HepG2 (cell line): Measurements from ENCODE around the gene DLG4. TPM values are rescaled to one million over a fixed set of nuclear protein-coding genes. Genes with fewer than 3 reads are reported as not detected.

Experiments
- ATM ChIP-seq: fragments of 450-650 bp; IDR thresholded peaks from 2 replicates; pipeline ENCODE4 v1.7.1; 2017; ENCODE audit warnings: mild to moderate bottlenecking, borderline replicate concordance
- DNMT1 ChIP-seq: sonication (generic); formaldehyde crosslinking; IDR thresholded peaks from 2 replicates; pipeline ENCODE4 v1.5.1; 2020; ENCODE audit warnings: mild to moderate bottlenecking, missing genetic modification reagents
- FOXC1 ChIP-seq: sonication (generic); formaldehyde crosslinking; IDR thresholded peaks from 2 replicates; pipeline ENCODE4 v1.8.0; 2022; ENCODE audit warnings: mild to moderate bottlenecking, missing genetic modification reagents, borderline replicate concordance
- GTF3A ChIP-seq: sonication (generic); formaldehyde crosslinking; conservative IDR thresholded peaks from 2 replicates; pipeline ENCODE4 v1.4.0; 2020; ENCODE audit warnings: mild to moderate bottlenecking, missing genetic modification reagents
- KAT7 ChIP-seq: IDR thresholded peaks from 2 replicates; pipeline ENCODE4 v1.6.1; 2018; ENCODE audit warnings: borderline replicate concordance, missing compliant biosample characterization
- MAFK ChIP-seq, 2 experiments: IDR thresholded peaks in 1 of 2; conservative IDR thresholded peaks in 1 of 2; 2 replicates each; pipeline ENCODE4 v1.6.1; 2011; ENCODE audit warnings: improper control_type of control experiment in 2 of 2, low read length in 2 of 2
- PHF5A ChIP-seq: IDR thresholded peaks from one replicate; pipeline ENCODE4 v1.6.1; 2018; ENCODE audit warnings: low read depth, missing genetic modification reagents; ENCODE audit not compliant: unreplicated experiment
- RAD51 ChIP-seq: fragments of 450-650 bp; IDR thresholded peaks from 2 replicates; pipeline ENCODE4 v1.6.1; 2016; ENCODE audit warnings: borderline replicate concordance
- RBM22 ChIP-seq: fragments of 200-400 bp; formaldehyde crosslinking; optimal IDR thresholded peaks from 2 replicates; pipeline ENCODE3; 2017; ENCODE audit warnings: mild to moderate bottlenecking, low read length, moderate library complexity
- SNRNP70 ChIP-seq: fragments of 200-400 bp; formaldehyde crosslinking; IDR thresholded peaks from 2 replicates; pipeline ENCODE4 v1.6.1; 2017; ENCODE audit warnings: mild to moderate bottlenecking, low read depth, low read length, moderate library complexity
- TRIM22 ChIP-seq: fragments of 450-650 bp; IDR thresholded peaks from 2 replicates; pipeline ENCODE4 v1.6.1; 2017
- USF2 ChIP-seq, 2 experiments: sonication (generic) in 1 of 2; formaldehyde crosslinking in 1 of 2; IDR thresholded peaks; 2 replicates each; pipeline versions ENCODE4 v1.5.1 to v1.6.1; 2011 to 2020; ENCODE audit warnings: borderline replicate concordance in 1 of 2, low read depth in 1 of 2, low read length in 1 of 2, mild to moderate bottlenecking in 1 of 2, missing genetic modification reagents in 1 of 2, moderate library complexity in 1 of 2
- ZBTB7B ChIP-seq: sonication (generic); formaldehyde crosslinking; IDR thresholded peaks from 2 replicates; pipeline ENCODE4 v1.4.0; 2020; ENCODE audit warnings: missing genetic modification reagents
- ZNF18 ChIP-seq: sonication (generic); formaldehyde crosslinking; IDR thresholded peaks from 2 replicates; pipeline ENCODE4 v1.8.0; 2022; ENCODE audit warnings: mild to moderate bottlenecking, missing genetic modification reagents; ENCODE audit not compliant: insufficient replicate concordance
- ZNF512B ChIP-seq: sonication (generic); formaldehyde crosslinking; IDR thresholded peaks from 2 replicates; pipeline ENCODE4 v1.5.1; 2020; ENCODE audit warnings: missing genetic modification reagents, mild to moderate bottlenecking, borderline replicate concordance
- ZNF567 ChIP-seq: sonication (generic); formaldehyde crosslinking; IDR thresholded peaks from 2 replicates; pipeline ENCODE4 v1.8.1; 2023; ENCODE audit warnings: mild to moderate bottlenecking, missing genetic modification reagents, borderline replicate concordance
- ZNF780A ChIP-seq: sonication (generic); formaldehyde crosslinking; IDR thresholded peaks from 2 replicates; pipeline ENCODE4 v1.8.0; 2022; ENCODE audit warnings: mild to moderate bottlenecking, missing genetic modification reagents, moderate library complexity
- ZNF816 ChIP-seq: sonication (generic); formaldehyde crosslinking; IDR thresholded peaks from 2 replicates; pipeline ENCODE4 v1.8.0; 2022; ENCODE audit warnings: missing genetic modification reagents, mild to moderate bottlenecking, borderline replicate concordance
- ZNF839 ChIP-seq: sonication (generic); formaldehyde crosslinking; IDR thresholded peaks from 2 replicates; pipeline ENCODE4 v1.4.0; 2020; ENCODE audit warnings: missing genetic modification reagents, mild to moderate bottlenecking, borderline replicate concordance
- ZNF891 ChIP-seq: sonication (generic); formaldehyde crosslinking; IDR thresholded peaks from 2 replicates; pipeline ENCODE4 v1.5.0; 2020; ENCODE audit warnings: mild to moderate bottlenecking, missing genetic modification reagents
- ZSCAN12 ChIP-seq: sonication (generic); formaldehyde crosslinking; IDR thresholded peaks from 2 replicates; pipeline ENCODE4 v1.9.0; 2021; ENCODE audit warnings: mild to moderate bottlenecking, missing genetic modification reagents
- polyA plus RNA-seq, 8 experiments: library from polyadenylated mRNA; depleted of rRNA in 3 of 8; stranded (reverse) in 7 of 8; unstranded in 1 of 8; fragments of >200 nt; fragmentation: Illumina TruSeq in 4 of 8; extraction: Trizol in 4 of 8; gene quantifications; 2 replicates each; pipeline versions ENCODE4 v1.2.1 to v1.2.3, GENCODE V29; 2011 to 2016; ENCODE audit warnings: low read depth in 4 of 8, missing spikeins in 1 of 8, mixed read lengths in 1 of 8; ENCODE audit not compliant: insufficient read depth in 1 of 8
- total RNA-seq, 5 experiments: library from RNA; depleted of rRNA; stranded (reverse); fragments of >200 nt; fragmentation: Illumina TruSeq; extraction: Trizol; gene quantifications; 2 replicates each; pipeline ENCODE4 v1.2.3, GENCODE V29; 2016; ENCODE audit warnings: low read depth in 1 of 5

The DLG4 gene
- total and polyA plus RNA-seq, 2 of the 13 experiments (the other 11 are each of a cell fraction or from before 2014, with no cell fraction given) = 0.71 to 4.3 TPM

- TF ChIP-seq SNRNP70 (no peak), ZNF567 (CRISPR knock-in tag) (no peak), GTF3A (CRISPR knock-in tag) (no peak), KAT7 (peak; percentile 92), ZNF816 (CRISPR knock-in tag) (no peak), DNMT1 (CRISPR knock-in tag) (no peak), PHF5A (CRISPR knock-in tag) (no peak), RAD51 (no peak), FOXC1 (peak; percentile 90), ZNF780A (CRISPR knock-in tag) (no peak), MAFK (conservative IDR thresholded peaks at IDR 0.05 in 1 of 2, IDR thresholded peaks at IDR 0.05 in 1 of 2; ENCODE audit: low read length in 2 of 2) (no peak), ATM (no peak), ZNF18 (peak; percentile 80), ZBTB7B (CRISPR knock-in tag) (peak; percentile 85), ZNF891 (CRISPR knock-in tag) (peak; percentile 79), USF2 (IDR thresholded peaks at IDR 0.05; ENCODE audit: low read depth, low read length) (no peak), USF2 (CRISPR knock-in tag; IDR thresholded peaks at IDR 0.05; ENCODE audit: borderline replicate concordance) (no peak; the same call in 1 of the 2 replicates), RBM22 (peak; percentile 49), TRIM22 (no peak), ZSCAN12 (CRISPR knock-in tag) (no peak), ZNF839 (CRISPR knock-in tag) (no peak), ZNF512B (no peak)
Measured at GRCh38 chr17:7252176-7253043, 32.8 kb upstream of the DLG4 start, which contains the start of gene ELP5 (continued).
